K562 (cell line): ENCODE measurements around the gene CLCN6. TPM values are rescaled to one million over a fixed set of nuclear protein-coding genes. Genes with fewer than 3 reads are reported as not detected.
A peak's percentile ranks its signal among the peaks of the same experiment; 100 is the strongest.

Experiments
- ATAC-seq: fragments of 200-7000 bp; cut with Tn5 transposase; 3 replicates; pipeline ENCODE4 v1.9.1; 2020; ENCODE audit warnings: moderate library complexity
- BruUV-seq: library from RNA; stranded (reverse); fragments of 400-500 nt; replicated peaks from 2 replicates; lab custom pipeline; 2021; lab: Mats Ljungman, UMichigan
- CTCF ChIA-PET: fragments of 300-600 bp; formaldehyde crosslinking; extraction: SDS; loops from one replicate; lab custom pipeline; 2021; ENCODE audit warnings: low intra/inter-chr PET ratio; lab: Yijun Ruan, JAX
- POLR2A ChIA-PET: fragments of 300-600, 350-650 bp; sonication (Branson Sonifier 250); formaldehyde crosslinking; extraction: SDS; loops from one replicate; lab custom pipeline; 2021; ENCODE audit warnings: antibody characterized with exemption, inconsistent platforms; lab: Yijun Ruan, JAX
- DNase-seq, 4 experiments: peaks; one replicate each; pipeline versions ENCODE4 v3.0.0 to v3.0.0-alpha.2; 2011 to 2018; ENCODE audit warnings: low spot score in 3 of 4, mixed read lengths in 3 of 4; ENCODE audit errors: extremely low read depth in 1 of 4
- FAIRE-seq: peaks from 2 replicates; lab custom pipeline; 2011; peaks lifted over from hg19 to GRCh38; lab: Jason Lieb, UNC
- H2AFZ ChIP-seq: 2 replicates; pipeline ENCODE4 v1.6.0; 2011; ENCODE audit warnings: low read depth, low read length, control low read depth, inconsistent platforms
- H3K27ac ChIP-seq: fragments of 200-600 bp; 3 replicates; pipeline ENCODE4 v1.8.0; 2011; ENCODE audit warnings: low read depth, mild to moderate bottlenecking, control low read depth, inconsistent platforms, low read length, moderate library complexity, mixed read lengths; ENCODE audit errors: extremely low read depth
- H3K27me3 ChIP-seq, 2 experiments: fragments of 300-600 bp in 1 of 2; 2 replicates in 1 of 2; 3 replicates in 1 of 2; pipeline versions ENCODE4 v1.6.0 to v1.8.0; 2011; ENCODE audit warnings: inconsistent platforms in 2 of 2, low read length in 2 of 2, mild to moderate bottlenecking in 1 of 2, mixed read lengths in 1 of 2, moderate library complexity in 1 of 2; ENCODE audit not compliant: control insufficient read depth in 2 of 2, insufficient read depth in 2 of 2
- H3K36me3 ChIP-seq: fragments of 300-600 bp; 3 replicates; pipeline ENCODE4 v1.8.0; 2011; ENCODE audit warnings: mild to moderate bottlenecking, low read length, inconsistent platforms; ENCODE audit not compliant: control insufficient read depth, insufficient read depth
- H3K4me1 ChIP-seq, 2 experiments: fragments of 200-600 bp in 1 of 2; replicated peaks in 1 of 2; 2 replicates in 1 of 2; 3 replicates in 1 of 2; pipeline versions ENCODE4 v1.5.1 to v1.8.0; 2011; ENCODE audit warnings: inconsistent platforms in 2 of 2, low read length in 2 of 2, mild to moderate bottlenecking in 1 of 2, mixed read lengths in 1 of 2, moderate library complexity in 1 of 2; ENCODE audit not compliant: control insufficient read depth in 2 of 2, insufficient read depth in 2 of 2
- H3K4me2 ChIP-seq: 2 replicates; pipeline ENCODE4 v1.6.1; 2011; ENCODE audit warnings: low read length, control low read depth, inconsistent platforms, mixed read lengths; ENCODE audit not compliant: insufficient read depth
- H3K4me3 ChIP-seq: fragments of 200-600 bp; sonication (generic), shearing (Covaris generic); 2 replicates; pipeline ENCODE4 v1.5.1; 2016; ENCODE audit warnings: control low read depth, inconsistent platforms
- H3K79me2 ChIP-seq: fragments of 200-600 bp; 3 replicates; pipeline ENCODE4 v1.8.0; 2011; ENCODE audit warnings: low read length, inconsistent platforms; ENCODE audit not compliant: control insufficient read depth, insufficient read depth
- H3K9ac ChIP-seq, 2 experiments: 2 replicates each; pipeline versions ENCODE4 v1.6.0 to v1.6.1; 2011; ENCODE audit warnings: low read depth in 2 of 2, low read length in 2 of 2, control low read depth in 1 of 2, inconsistent platforms in 1 of 2, mild to moderate bottlenecking in 1 of 2, mixed read lengths in 1 of 2; ENCODE audit not compliant: insufficient read depth in 1 of 2
- H3K9me1 ChIP-seq: one replicate; pipeline ENCODE4 v1.6.0; 2011; ENCODE audit warnings: inconsistent platforms, mild to moderate bottlenecking, low read length, moderate library complexity; ENCODE audit not compliant: control insufficient read depth, insufficient read depth
- H3K9me3 ChIP-seq: replicated peaks from 2 replicates; pipeline ENCODE4 v1.5.1; 2011; ENCODE audit warnings: low read depth, low read length, inconsistent platforms; ENCODE audit not compliant: control insufficient read depth, insufficient read depth
- H4K20me1 ChIP-seq: replicated peaks from 2 replicates; pipeline ENCODE4 v1.6.1; 2011; ENCODE audit warnings: low read length, inconsistent platforms, mixed read lengths; ENCODE audit not compliant: control insufficient read depth, insufficient read depth
- ATF7 ChIP-seq: fragments of 450-650 bp; IDR thresholded peaks from 2 replicates; pipeline ENCODE4 v1.7.1; 2014; ENCODE audit warnings: mild to moderate bottlenecking, moderate library complexity
- CBX2 ChIP-seq: fragments of 200-600 bp; sonication (generic); IDR thresholded peaks from one replicate; pipeline ENCODE4 v1.6.1; 2012; ENCODE audit warnings: mild to moderate bottlenecking, low read length, inconsistent platforms; ENCODE audit not compliant: insufficient read depth, poor library complexity, severe bottlenecking
- HDAC3 ChIP-seq: fragments of 450-650 bp; IDR thresholded peaks from 2 replicates; pipeline ENCODE4 v1.6.1; 2018; ENCODE audit warnings: borderline replicate concordance, mild to moderate bottlenecking, moderate library complexity; ENCODE audit not compliant: partially characterized antibody
- MTA2 ChIP-seq: fragments of 450-650 bp; IDR thresholded peaks from 2 replicates; pipeline ENCODE4 v1.6.1; 2016; ENCODE audit warnings: low read depth
- MTF1 ChIP-seq: fragments of 250-450 bp; sonication (Bioruptor Pico); IDR thresholded peaks from 2 replicates; pipeline ENCODE4 v1.9.0; 2021; ENCODE audit warnings: moderate library complexity, mild to moderate bottlenecking, inconsistent platforms, borderline replicate concordance
- NR1H2 ChIP-seq: sonication (generic); formaldehyde crosslinking; IDR thresholded peaks from 2 replicates; pipeline ENCODE4 v1.4.0; 2020; ENCODE audit warnings: mild to moderate bottlenecking, missing genetic modification reagents
- RFX5 ChIP-seq: IDR thresholded peaks from 2 replicates; pipeline ENCODE4 v1.6.1; 2011; ENCODE audit warnings: low read depth, mild to moderate bottlenecking, improper control_type of control experiment, low read length
- ZNF282 ChIP-seq: sonication (generic); formaldehyde crosslinking; IDR thresholded peaks from 2 replicates; pipeline ENCODE4 v1.8.1; 2023; ENCODE audit warnings: missing genetic modification reagents
- WGBS: fragments of 100-300 bp; shearing (Covaris generic); methylation state at CpG from one replicate; pipeline ENCODE4 v1.1.6; 2016; ENCODE audit warnings: low coverage, mixed read lengths; ENCODE audit not compliant: insufficient coverage; ENCODE audit errors: missing lambda C conversion rate; 5-methylcytosine and 5-hydroxymethylcytosine counted together
- in situ Hi-C: fragments of 300-500 bp; cut with MboI; formaldehyde crosslinking; loops from 4 replicates; pipeline ENCODE4 v1.15.0; 2018; ENCODE audit warnings: inconsistent platforms, mixed read lengths
- intact Hi-C: fragments of 100-400 bp; cut with micrococcal nuclease; formaldehyde crosslinking; loops from 2 replicates; pipeline ENCODE4 v1.14.2; 2022
- polyA plus RNA-seq, 8 experiments: library from polyadenylated mRNA; depleted of rRNA in 4 of 8; stranded (reverse) in 5 of 8; unstranded in 3 of 8; fragments of >200 nt; fragmentation: Nextera tagmentation in 2 of 8; fragmentation: Illumina TruSeq in 1 of 8; extraction: Ambion mirVana in 2 of 8; extraction: Trizol in 1 of 8; gene quantifications; 2 replicates each; pipeline versions ENCODE4 v1.2.1 to v1.2.3, GENCODE V29; 2011 to 2014; ENCODE audit warnings: inconsistent platforms in 1 of 8, missing spikeins in 1 of 8
- total RNA-seq, 7 experiments: library from RNA; depleted of rRNA in 6 of 7; stranded (reverse); fragments of >200 nt in 6 of 7; fragmentation: Illumina TruSeq in 2 of 7; extraction: Trizol in 2 of 7; gene quantifications; 2 replicates each; pipeline versions ENCODE4 v1.2.1 to v1.2.3, GENCODE V29; 2011 to 2021; ENCODE audit warnings: low replicate concordance in 1 of 7
- TF ChIP-seq, protein P1 (sequence below), 2 experiments: fragments of 450-650 bp; IDR thresholded peaks; 2 replicates each; pipeline ENCODE4 v1.6.1; 2016; ENCODE audit warnings: mild to moderate bottlenecking in 2 of 2, borderline replicate concordance in 1 of 2, low read depth in 1 of 2, moderate library complexity in 1 of 2
- TF ChIP-seq, protein P2 (sequence below): fragments of 450-650 bp; formaldehyde crosslinking; IDR thresholded peaks from 2 replicates; pipeline ENCODE4 v1.4.0; 2022; ENCODE audit warnings: missing genetic modification characterization

The CLCN6 gene
- total and polyA plus RNA-seq, 9 of the 15 experiments (the other 6 are each of a cell fraction or from before 2014, with no cell fraction given): 2.0 to 21.8 (median 13.6) TPM

DNA sequence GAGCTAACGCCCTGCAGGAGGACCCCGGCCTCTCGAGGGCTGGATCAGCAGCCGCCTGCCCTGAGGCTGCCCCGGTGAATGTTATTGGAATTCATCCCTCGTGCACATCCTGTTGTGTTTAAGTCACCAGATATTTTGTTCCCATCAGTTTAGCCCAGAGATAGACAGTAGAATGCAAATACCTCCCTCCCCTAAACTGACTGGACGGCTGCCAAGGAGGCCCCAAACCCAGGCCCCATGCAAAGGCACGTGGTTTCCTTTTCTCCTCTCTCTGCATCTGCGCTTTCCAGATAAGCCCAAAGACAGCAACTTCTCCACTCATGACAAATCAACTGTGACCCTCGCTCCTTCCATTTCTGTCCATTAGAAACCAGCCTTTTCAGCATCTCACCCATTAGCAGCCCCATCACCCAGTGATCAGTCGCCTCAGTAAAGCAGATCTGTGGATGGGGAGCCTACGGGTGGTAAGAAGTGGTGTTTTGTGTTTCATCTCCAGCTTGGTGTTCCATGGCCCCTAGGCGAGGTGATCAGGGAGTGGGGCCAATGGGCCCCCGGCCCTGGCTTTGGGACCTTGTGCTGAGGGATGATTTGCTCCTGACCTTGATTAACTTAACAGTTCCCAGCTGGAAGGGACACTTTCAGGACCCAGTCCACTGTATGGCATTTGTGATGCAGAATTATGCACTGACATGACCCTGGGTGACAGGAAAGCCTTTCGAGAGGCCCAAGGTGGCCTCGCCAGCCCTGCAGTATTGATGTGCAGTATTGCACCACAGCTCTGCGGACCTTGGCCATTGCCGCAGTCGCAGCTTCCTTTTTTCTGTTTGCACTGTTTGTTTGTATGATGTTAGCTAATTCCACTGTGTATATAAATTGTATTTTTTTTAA, 36.4 kb downstream of the CLCN6 start:
- FAIRE-seq (peak; percentile 100), DNase-seq (peak; percentile 93 to 100 (median 96)), ATAC-seq (peak; percentile 87)
- TSS peak; percentile 27 for BruUV-seq
- in situ Hi-C loops (loop anchor here (5.0 kb wide), 1 partner anchor 55 kb away; no protein-coding TSS in a partner anchor), intact Hi-C loops (loop anchor here (1.0 to 2.0 kb wide), 2 partner anchors 22 to 52 kb away; no protein-coding TSS in a partner anchor)
- Histone ChIP-seq H3K79me2 (no peaks in the 10 kb centered on the region), H3K9me1 (no peaks in the 10 kb centered on the region), H3K4me2 (peak overlapping the region; percentile 73), H2AFZ (peak overlapping the region; percentile 27), H3K9ac (peak overlapping the region; percentile 10 to 34; a peak in 3 of 4 replicates), H3K27me3 (no peaks in the 10 kb centered on the region), H3K36me3 (peaks cover 82% of the 10 kb centered on the region), H4K20me1 (peaks cover 5% of the 10 kb centered on the region), H3K4me3 (no peak overlapping the region), H3K27ac (peak overlapping the region; percentile 70), H3K9me3 (no peaks in the 10 kb centered on the region), H3K4me1 (peaks cover 37 to 51% of the 10 kb centered on the region in 2 experiments)
- ChIA-PET CTCF (interaction anchor here (0.9 to 1.9 kb wide), 4 partner anchors 49 to 65 kb away, joined by 3 to 11 read pairs (median 6); no protein-coding TSS in a partner anchor), POLR2A (interaction anchor here (0.6 to 14.0 kb wide), 11 partner anchors 9 to 519 kb away, joined by 3 to 304 read pairs (median 3); no protein-coding TSS in a partner anchor)
- 17% methylated on average over 19 of the region's 19 CpGs for WGBS
- TF ChIP-seq, protein P1, sequence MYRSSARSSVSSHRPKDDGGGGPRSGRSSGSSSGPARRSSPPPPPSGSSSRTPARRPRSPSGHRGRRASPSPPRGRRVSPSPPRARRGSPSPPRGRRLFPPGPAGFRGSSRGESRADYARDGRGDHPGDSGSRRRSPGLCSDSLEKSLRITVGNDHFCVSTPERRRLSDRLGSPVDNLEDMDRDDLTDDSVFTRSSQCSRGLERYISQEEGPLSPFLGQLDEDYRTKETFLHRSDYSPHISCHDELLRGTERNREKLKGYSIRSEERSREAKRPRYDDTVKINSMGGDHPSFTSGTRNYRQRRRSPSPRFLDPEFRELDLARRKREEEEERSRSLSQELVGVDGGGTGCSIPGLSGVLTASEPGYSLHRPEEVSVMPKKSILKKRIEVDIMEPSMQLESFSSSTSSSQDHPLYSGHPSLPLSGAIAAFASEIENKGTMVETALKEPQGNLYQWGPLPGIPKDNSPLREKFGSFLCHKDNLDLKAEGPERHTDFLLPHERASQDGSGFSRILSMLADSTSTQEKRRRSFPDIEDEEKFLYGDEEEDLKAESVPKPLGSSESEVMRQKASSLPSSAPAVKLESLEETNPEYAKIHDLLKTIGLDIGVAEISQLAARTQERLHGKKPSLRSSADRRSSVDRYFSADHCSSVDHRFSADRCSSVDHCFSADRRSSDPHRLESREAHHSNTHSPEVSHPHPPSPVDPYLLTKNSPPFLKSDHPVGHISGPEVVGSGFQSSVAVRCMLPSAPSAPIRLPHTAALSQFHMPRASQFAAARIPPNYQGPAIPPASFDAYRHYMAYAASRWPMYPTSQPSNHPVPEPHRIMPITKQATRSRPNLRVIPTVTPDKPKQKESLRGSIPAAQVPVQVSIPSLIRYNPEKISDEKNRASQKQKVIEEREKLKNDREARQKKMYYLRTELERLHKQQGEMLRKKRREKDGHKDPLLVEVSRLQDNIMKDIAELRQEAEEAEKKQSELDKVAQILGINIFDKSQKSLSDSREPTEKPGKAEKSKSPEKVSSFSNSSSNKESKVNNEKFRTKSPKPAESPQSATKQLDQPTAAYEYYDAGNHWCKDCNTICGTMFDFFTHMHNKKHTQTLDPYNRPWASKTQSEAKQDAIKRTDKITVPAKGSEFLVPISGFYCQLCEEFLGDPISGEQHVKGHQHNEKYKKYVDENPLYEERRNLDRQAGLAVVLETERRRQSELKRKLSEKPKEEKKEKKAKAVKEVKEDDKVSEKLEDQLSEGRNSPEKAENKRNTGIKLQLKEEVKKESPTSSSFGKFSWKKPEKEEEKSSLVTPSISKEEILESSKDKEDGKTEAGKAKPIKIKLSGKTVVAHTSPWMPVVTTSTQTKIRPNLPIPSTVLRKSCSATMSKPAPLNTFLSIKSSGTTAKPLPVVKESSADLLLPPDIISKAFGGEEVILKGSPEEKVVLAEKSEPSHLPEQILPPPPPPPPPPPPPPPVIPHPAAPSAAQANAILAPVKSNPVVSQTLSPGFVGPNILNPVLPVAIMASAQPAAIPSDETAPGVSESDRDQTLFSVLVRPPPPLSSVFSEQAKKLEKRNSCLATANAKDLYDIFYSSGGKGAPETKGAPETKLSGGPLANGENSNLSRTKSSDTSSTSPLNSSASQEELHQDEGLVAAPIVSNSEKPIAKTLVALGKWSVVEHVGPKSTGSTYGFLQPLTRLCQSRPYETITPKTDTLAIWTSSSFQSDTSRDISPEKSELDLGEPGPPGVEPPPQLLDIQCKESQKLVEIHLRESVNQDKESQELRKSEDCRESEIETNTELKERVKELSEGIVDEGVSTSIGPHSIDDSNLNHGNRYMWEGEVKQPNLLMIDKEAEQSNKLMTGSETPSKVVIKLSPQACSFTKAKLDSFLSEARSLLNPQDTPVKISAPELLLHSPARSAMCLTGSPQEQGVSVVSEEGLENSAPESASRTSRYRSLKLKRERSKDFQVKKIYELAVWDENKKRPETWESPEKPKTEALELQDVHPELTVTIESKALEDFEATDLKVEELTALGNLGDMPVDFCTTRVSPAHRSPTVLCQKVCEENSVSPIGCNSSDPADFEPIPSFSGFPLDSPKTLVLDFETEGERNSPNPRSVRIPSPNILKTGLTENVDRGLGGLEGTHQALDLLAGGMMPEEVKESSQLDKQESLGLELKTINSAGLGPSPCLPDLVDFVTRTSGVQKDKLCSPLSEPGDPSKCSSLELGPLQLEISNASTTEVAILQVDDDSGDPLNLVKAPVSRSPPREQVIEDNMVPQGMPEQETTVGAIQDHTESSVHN (IDR thresholded peaks at IDR 0.05; ENCODE audit: borderline replicate concordance in 1 of 2, low read depth in 1 of 2): peak in 1 of 2 experiments; percentile 82; a peak in 2 of 4 replicates
- TF ChIP-seq ATF7 (peak; percentile 84), RFX5 (no peak), CBX2 (no peak), ZNF282 (CRISPR knock-in tag) (no peak), MTF1 (no peak), HDAC3 (peak; percentile 71), MTA2 (peak; percentile 93), NR1H2 (CRISPR knock-in tag) (no peak)
- TF ChIP-seq, protein P2, sequence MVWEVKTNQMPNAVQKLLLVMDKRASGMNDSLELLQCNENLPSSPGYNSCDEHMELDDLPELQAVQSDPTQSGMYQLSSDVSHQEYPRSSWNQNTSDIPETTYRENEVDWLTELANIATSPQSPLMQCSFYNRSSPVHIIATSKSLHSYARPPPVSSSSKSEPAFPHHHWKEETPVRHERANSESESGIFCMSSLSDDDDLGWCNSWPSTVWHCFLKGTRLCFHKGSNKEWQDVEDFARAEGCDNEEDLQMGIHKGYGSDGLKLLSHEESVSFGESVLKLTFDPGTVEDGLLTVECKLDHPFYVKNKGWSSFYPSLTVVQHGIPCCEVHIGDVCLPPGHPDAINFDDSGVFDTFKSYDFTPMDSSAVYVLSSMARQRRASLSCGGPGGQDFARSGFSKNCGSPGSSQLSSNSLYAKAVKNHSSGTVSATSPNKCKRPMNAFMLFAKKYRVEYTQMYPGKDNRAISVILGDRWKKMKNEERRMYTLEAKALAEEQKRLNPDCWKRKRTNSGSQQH (CRISPR knock-in tag): peak; percentile 60; the same call in 1 of the 2 replicates
